Subcutaneous abdominal adipose tissue (tissue), 5 donors: ENCODE measurements around the gene SH3BP5L.
A peak's percentile ranks its signal among the peaks of the same experiment; 100 is the strongest.

ENCODE experiments used
- H3K27ac ChIP-seq: one replicate; pipeline ENCODE4 v1.7.0; 2013; ENCODE audit warnings: low read depth, mild to moderate bottlenecking, inconsistent platforms, low read length, moderate library complexity
- H3K27me3 ChIP-seq, 5 donors: one replicate each; pipeline ENCODE4 v1.7.0; 2013; ENCODE audit warnings: low read length in 5 of 5, inconsistent platforms in 1 of 5; ENCODE audit not compliant: control insufficient read depth in 5 of 5, insufficient read depth in 4 of 5
- H3K36me3 ChIP-seq, 5 donors: one replicate each; pipeline ENCODE4 v1.7.0; 2013; ENCODE audit warnings: low read length in 5 of 5; ENCODE audit not compliant: control insufficient read depth in 5 of 5, insufficient read depth in 5 of 5
- H3K4me1 ChIP-seq, 5 donors: one replicate each; pipeline ENCODE4 v1.7.0; 2013; ENCODE audit warnings: low read length in 5 of 5, mild to moderate bottlenecking in 3 of 5, moderate library complexity in 1 of 5; ENCODE audit not compliant: control insufficient read depth in 5 of 5, insufficient read depth in 5 of 5
- H3K4me3 ChIP-seq, 5 donors: one replicate each; pipeline ENCODE4 v1.7.0; 2013; ENCODE audit warnings: low read length in 5 of 5, low read depth in 1 of 5
- H3K9ac ChIP-seq, 5 donors: one replicate each; pipeline ENCODE4 v1.7.0; 2013; ENCODE audit warnings: low read length in 5 of 5, mild to moderate bottlenecking in 4 of 5, moderate library complexity in 3 of 5
- H3K9me3 ChIP-seq, 5 donors: one replicate each; pipeline ENCODE4 v1.7.0; 2013; ENCODE audit warnings: low read length in 5 of 5; ENCODE audit not compliant: control insufficient read depth in 5 of 5
- donor health status: healthy.
- donor health status: healthy.
- donor health status: healthy.
- donor health status: healthy.
- donor health status: healthy.

The SH3BP5L gene

GRCh38 chr1:248821641-248822040, 4.1 kb downstream of the SH3BP5L start:
- H3K9ac ChIP-seq, result peak overlapping the region in 1 of 5 donors; percentile 2
- peaks cover 3 to 61% (median 29%) of the 10 kb centered on the region in 5 donors for H3K36me3 ChIP-seq
- H3K4me3 ChIP-seq, result no peak overlapping the region

GRCh38 chr1:248821101-248821500, 4.6 kb downstream of the SH3BP5L start:
- Histone ChIP-seq H3K27me3 (no peaks in the 10 kb centered on the region), H3K4me3 (no peak overlapping the region), H3K36me3 (peaks cover 3 to 66% (median 35%) of the 10 kb centered on the region in 5 donors), H3K4me1 (peaks cover 16 to 68% (median 58%) of the 10 kb centered on the region in 5 donors), H3K27ac (no peak overlapping the region), H3K9me3 (no peaks in the 10 kb centered on the region), H3K9ac (peak overlapping the region in 1 of 5 donors; percentile 2)

More at GRCh38 chr1:248821641-248822040, 4.1 kb downstream of the SH3BP5L start:
- Histone ChIP-seq H3K27me3 (no peaks in the 10 kb centered on the region), H3K27ac (no peak overlapping the region), H3K4me1 (peaks cover 16 to 73% (median 62%) of the 10 kb centered on the region in 5 donors), H3K9me3 (no peaks in the 10 kb centered on the region)

GRCh38 chr1:248820041-248820585, 5.6 kb downstream of the SH3BP5L start:
- H3K4me3 ChIP-seq, result no peak overlapping the region
- H3K27ac ChIP-seq, result no peak overlapping the region
- peaks cover 6 to 76% (median 44%) of the 10 kb centered on the region in 5 donors for H3K36me3 ChIP-seq
- no peaks in the 10 kb centered on the region for H3K27me3 ChIP-seq
- H3K9me3 ChIP-seq, result no peaks in the 10 kb centered on the region
- H3K4me1 ChIP-seq, result peaks cover 15 to 64% (median 55%) of the 10 kb centered on the region in 5 donors
- peak overlapping the region in 1 of 5 donors; percentile 15 for H3K9ac ChIP-seq

- peak overlapping the region in 1 of 5 donors; percentile 40 for H3K9ac ChIP-seq
- H3K27me3 ChIP-seq, result no peaks in the 10 kb centered on the region
- peaks cover 7 to 50% (median 41%) of the 10 kb centered on the region in 5 donors for H3K4me1 ChIP-seq
- H3K36me3 ChIP-seq, result peaks cover 13 to 81% (median 56%) of the 10 kb centered on the region in 5 donors
- H3K27ac ChIP-seq, result no peak overlapping the region
- H3K4me3 ChIP-seq, result no peak overlapping the region
- no peaks in the 10 kb centered on the region for H3K9me3 ChIP-seq
These were observed 7.0 kb downstream of the SH3BP5L start for GRCh38 chr1:248818505-248819374.

GRCh38 chr1:248817065-248817464, 8.7 kb downstream of the SH3BP5L start:
- Histone ChIP-seq H3K36me3 (peaks cover 10 to 85% (median 69%) of the 10 kb centered on the region in 5 donors), H3K27ac (no peak overlapping the region), H3K4me1 (peaks cover 3 to 33% (median 26%) of the 10 kb centered on the region in 5 donors), H3K4me3 (no peak overlapping the region), H3K9ac (no peak overlapping the region), H3K9me3 (no peaks in the 10 kb centered on the region), H3K27me3 (no peaks in the 10 kb centered on the region)

- Histone ChIP-seq H3K27me3 (no peaks in the 10 kb centered on the region), H3K4me3 (no peak overlapping the region), H3K9me3 (no peaks in the 10 kb centered on the region), H3K27ac (no peak overlapping the region), H3K36me3 (peaks cover 10 to 85% (median 72%) of the 10 kb centered on the region in 5 donors), H3K4me1 (peaks cover 3 to 31% (median 21%) of the 10 kb centered on the region in 5 donors), H3K9ac (no peak overlapping the region)
These were observed 9.5 kb downstream of the SH3BP5L start for GRCh38 chr1:248816042-248816851.

- H3K27me3 ChIP-seq, result no peaks in the 10 kb centered on the region
- H3K27ac ChIP-seq, result no peak overlapping the region
- no peak overlapping the region for H3K9ac ChIP-seq
- peaks cover 10 to 81% (median 67%) of the 10 kb centered on the region in 5 donors for H3K36me3 ChIP-seq
- no peak overlapping the region for H3K4me3 ChIP-seq
- H3K4me1 ChIP-seq, result peaks cover 6 to 31% (median 21%) of the 10 kb centered on the region in 5 donors
- H3K9me3 ChIP-seq, result no peaks in the 10 kb centered on the region
These were observed 10.2 kb downstream of the SH3BP5L start for GRCh38 chr1:248815407-248816034.

- H3K27ac ChIP-seq, result no peak overlapping the region
- H3K9ac ChIP-seq, result no peak overlapping the region
- no peaks in the 10 kb centered on the region for H3K9me3 ChIP-seq
- no peak overlapping the region for H3K4me3 ChIP-seq
- peaks cover 10 to 74% (median 62%) of the 10 kb centered on the region in 5 donors for H3K36me3 ChIP-seq
- H3K4me1 ChIP-seq, result peaks cover 6 to 37% (median 23%) of the 10 kb centered on the region in 5 donors
- no peaks in the 10 kb centered on the region for H3K27me3 ChIP-seq
These were observed 11.4 kb downstream of the SH3BP5L start for GRCh38 chr1:248814351-248814750.

GRCh38 chr1:248813546-248813945, 12.2 kb downstream of the SH3BP5L start:
- peaks cover 10 to 71% (median 62%) of the 10 kb centered on the region in 5 donors for H3K36me3 ChIP-seq
- no peak overlapping the region for H3K4me3 ChIP-seq
- no peak overlapping the region for H3K9ac ChIP-seq
- peaks cover 6 to 33% (median 17%) of the 10 kb centered on the region in 5 donors for H3K4me1 ChIP-seq
- H3K27ac ChIP-seq, result no peak overlapping the region
- no peaks in the 10 kb centered on the region for H3K27me3 ChIP-seq
- no peaks in the 10 kb centered on the region for H3K9me3 ChIP-seq
